OCI-LY1 (cell line): Measurements from ENCODE around the gene PEAR1.

Source experiments
- H2AFZ ChIP-seq: fragments of 200-600 bp; sonication (generic), shearing (Covaris generic); 2 replicates; pipeline ENCODE4 v1.6.0; 2014; ENCODE audit warnings: antibody characterized with exemption, mild to moderate bottlenecking, low read length
- H3F3A ChIP-seq: fragments of 200-600 bp; sonication (generic), shearing (Covaris generic); 2 replicates; pipeline ENCODE4 v1.6.0; 2014; ENCODE audit warnings: mild to moderate bottlenecking, antibody characterized with exemption, low read length, moderate library complexity; ENCODE audit not compliant: insufficient read depth
- H3K27ac ChIP-seq: fragments of 200-600 bp; sonication (generic); 2 replicates; pipeline ENCODE4 v1.5.1; 2014; ENCODE audit warnings: low read length, mixed run types, mild to moderate bottlenecking, low read depth; ENCODE audit not compliant: poor library complexity, severe bottlenecking
- H3K27me3 ChIP-seq: fragments of 200-600 bp; sonication (generic); 2 replicates; pipeline ENCODE4 v1.6.0; 2014; ENCODE audit warnings: antibody characterized with exemption, mild to moderate bottlenecking, low read length, moderate library complexity; ENCODE audit not compliant: insufficient read depth
- H3K36me3 ChIP-seq: fragments of 200-600 bp; sonication (generic); 2 replicates; pipeline ENCODE4 v1.6.1; 2014; ENCODE audit warnings: mild to moderate bottlenecking, antibody characterized with exemption, low read length, moderate library complexity, mixed read lengths; ENCODE audit not compliant: insufficient read depth
- H3K4me1 ChIP-seq: fragments of 200-600 bp; sonication (generic); 2 replicates; pipeline ENCODE4 v1.5.1; 2014; ENCODE audit warnings: mild to moderate bottlenecking, low read length, moderate library complexity; ENCODE audit not compliant: insufficient read depth, severe bottlenecking
- H3K4me2 ChIP-seq: fragments of 200-600 bp; sonication (generic), shearing (Covaris generic); 2 replicates; pipeline ENCODE4 v1.6.1; 2014; ENCODE audit warnings: low read length
- H3K4me3 ChIP-seq: fragments of 200-600 bp; sonication (generic); 2 replicates; pipeline ENCODE4 v1.5.1; 2014; ENCODE audit warnings: low read length, low read depth, mild to moderate bottlenecking, mixed read lengths; ENCODE audit not compliant: poor library complexity, severe bottlenecking
- H3K79me2 ChIP-seq: fragments of 200-600 bp; shearing (Covaris generic); 2 replicates; pipeline ENCODE4 v1.6.1; 2016; ENCODE audit warnings: mixed run types, low read length, mixed read lengths; ENCODE audit not compliant: insufficient read depth
- H3K9ac ChIP-seq: fragments of 200-600 bp; sonication (generic), shearing (Covaris generic); 2 replicates; pipeline ENCODE4 v1.6.1; 2014; ENCODE audit warnings: mild to moderate bottlenecking, low read length, mixed read lengths
- H3K9me2 ChIP-seq: fragments of 200-600 bp; sonication (generic), shearing (Covaris generic); 2 replicates; pipeline ENCODE4 v1.6.1; 2014; ENCODE audit warnings: low read depth, mild to moderate bottlenecking, low read length, mixed read lengths
- H3K9me3 ChIP-seq: fragments of 200-600 bp; shearing (Covaris generic); 2 replicates; pipeline ENCODE4 v1.6.1; 2014; ENCODE audit warnings: low read length, mixed read lengths
- H4K20me1 ChIP-seq: fragments of 200-600 bp; sonication (generic), shearing (Covaris generic); 2 replicates; pipeline ENCODE4 v1.6.0; 2016; ENCODE audit warnings: mild to moderate bottlenecking, low read length; ENCODE audit not compliant: insufficient read depth
- CTCF ChIP-seq: fragments of 200-600 bp; sonication (generic), shearing (Covaris generic); IDR thresholded peaks from 2 replicates; pipeline ENCODE4 v1.5.1; 2017; ENCODE audit warnings: mild to moderate bottlenecking, antibody characterized with exemption, low read length, moderate library complexity, mixed read lengths
- EZH2 ChIP-seq: fragments of 200-600 bp; sonication (generic), shearing (Covaris generic); IDR thresholded peaks from 2 replicates; pipeline ENCODE4 v1.8.0; 2017; ENCODE audit warnings: borderline replicate concordance, mixed run types, mild to moderate bottlenecking, antibody characterized with exemption, low read length, moderate library complexity, mixed read lengths

The PEAR1 gene

GRCh38 chr1:156895927-156896326 is 2.4 kb downstream of the PEAR1 start:
- no peak overlapping the region for H3K9ac ChIP-seq
- H3K4me2 ChIP-seq = no peak overlapping the region
- no peaks in the 10 kb centered on the region for H4K20me1 ChIP-seq
- no peak overlapping the region for H3K4me3 ChIP-seq
- no peak for TF ChIP-seq CTCF
- no peak for TF ChIP-seq EZH2
- H3F3A ChIP-seq = no peaks in the 10 kb centered on the region
- no peak overlapping the region for H2AFZ ChIP-seq
- no peaks in the 10 kb centered on the region for H3K9me3 ChIP-seq
- H3K79me2 ChIP-seq = no peaks in the 10 kb centered on the region
- no peaks in the 10 kb centered on the region for H3K36me3 ChIP-seq
- no peaks in the 10 kb centered on the region for H3K9me2 ChIP-seq
- H3K27me3 ChIP-seq = no peaks in the 10 kb centered on the region; the same call in 1 of the 2 replicates
- H3K27ac ChIP-seq = no peak overlapping the region
- no peaks in the 10 kb centered on the region for H3K4me1 ChIP-seq

GRCh38 chr1:156896490-156897033 is 3.0 kb downstream of the PEAR1 start:
- no peak overlapping the region for H3K4me3 ChIP-seq

GRCh38 chr1:156897078-156897825 is 3.7 kb downstream of the PEAR1 start:
- H3K27me3 ChIP-seq = no peaks in the 10 kb centered on the region; the same call in 1 of the 2 replicates
- no peak overlapping the region for H3K4me2 ChIP-seq
- no peak overlapping the region for H3K9ac ChIP-seq

More at GRCh38 chr1:156896490-156897033, 3.0 kb downstream of the PEAR1 start:
- H3K9ac ChIP-seq = no peak overlapping the region
- H3K9me3 ChIP-seq = no peaks in the 10 kb centered on the region
- H3K79me2 ChIP-seq = no peaks in the 10 kb centered on the region
- H3K4me1 ChIP-seq = no peaks in the 10 kb centered on the region
- no peaks in the 10 kb centered on the region for H3K36me3 ChIP-seq
- H4K20me1 ChIP-seq = no peaks in the 10 kb centered on the region
- H3K27me3 ChIP-seq = no peaks in the 10 kb centered on the region; the same call in 1 of the 2 replicates
- H2AFZ ChIP-seq = no peak overlapping the region
- no peaks in the 10 kb centered on the region for H3F3A ChIP-seq
- no peak for TF ChIP-seq EZH2
- TF ChIP-seq CTCF = no peak
- H3K27ac ChIP-seq = no peak overlapping the region
- H3K4me2 ChIP-seq = no peak overlapping the region
- H3K9me2 ChIP-seq = no peaks in the 10 kb centered on the region

More at GRCh38 chr1:156897078-156897825, 3.7 kb downstream of the PEAR1 start:
- no peaks in the 10 kb centered on the region for H3K9me2 ChIP-seq
- no peak for TF ChIP-seq CTCF
- TF ChIP-seq EZH2 = no peak
- H3K4me1 ChIP-seq = no peaks in the 10 kb centered on the region
- H3K9me3 ChIP-seq = no peaks in the 10 kb centered on the region
- H4K20me1 ChIP-seq = no peaks in the 10 kb centered on the region
- H3K79me2 ChIP-seq = no peaks in the 10 kb centered on the region
- no peak overlapping the region for H2AFZ ChIP-seq
- no peaks in the 10 kb centered on the region for H3F3A ChIP-seq
- H3K36me3 ChIP-seq = no peaks in the 10 kb centered on the region
- no peak overlapping the region for H3K27ac ChIP-seq
- H3K4me3 ChIP-seq = no peak overlapping the region
